ENCODE results near the gene NKX6-2.
"Not testable (repeated sequence)": the region's sequence is repeated elsewhere in the genome, so short reads cannot be mapped to it uniquely, and the experiment has no call there.

Gene NKX6-2

GRCh38 chr10:132752378-132752777, 33.6 kb downstream of the NKX6-2 start:
- no peak for FAIRE-seq

- FAIRE-seq: no peak
These were observed 35.0 kb downstream of the NKX6-2 start for GRCh38 chr10:132750936-132751335.

GRCh38 chr10:132749371-132749795, 36.6 kb downstream of the NKX6-2 start:
- no peak for FAIRE-seq

- FAIRE-seq: no peak
These were observed 37.2 kb downstream of the NKX6-2 start for GRCh38 chr10:132748545-132749370.

DNA sequence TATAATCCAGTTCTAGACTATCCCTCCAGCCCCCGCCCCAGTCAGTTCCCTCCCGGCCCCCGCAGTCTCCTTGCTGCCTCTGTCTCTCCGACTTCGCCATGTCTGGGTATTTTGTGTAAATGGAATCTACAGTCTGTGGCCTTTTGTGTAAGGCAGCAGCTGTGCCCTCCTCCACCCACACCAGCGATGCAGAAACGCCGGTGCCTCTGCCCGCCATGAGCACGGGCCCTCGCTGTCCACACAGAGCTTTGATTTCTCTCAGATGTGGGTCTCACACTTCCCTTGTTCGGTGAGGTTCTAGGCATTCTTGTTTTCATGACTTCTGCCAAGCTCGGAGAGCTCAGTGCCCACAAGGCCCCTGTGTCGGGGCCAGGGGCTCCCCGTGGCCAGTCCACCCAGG, 37.8 kb downstream of the NKX6-2 start:
- no peak for FAIRE-seq

DNA sequence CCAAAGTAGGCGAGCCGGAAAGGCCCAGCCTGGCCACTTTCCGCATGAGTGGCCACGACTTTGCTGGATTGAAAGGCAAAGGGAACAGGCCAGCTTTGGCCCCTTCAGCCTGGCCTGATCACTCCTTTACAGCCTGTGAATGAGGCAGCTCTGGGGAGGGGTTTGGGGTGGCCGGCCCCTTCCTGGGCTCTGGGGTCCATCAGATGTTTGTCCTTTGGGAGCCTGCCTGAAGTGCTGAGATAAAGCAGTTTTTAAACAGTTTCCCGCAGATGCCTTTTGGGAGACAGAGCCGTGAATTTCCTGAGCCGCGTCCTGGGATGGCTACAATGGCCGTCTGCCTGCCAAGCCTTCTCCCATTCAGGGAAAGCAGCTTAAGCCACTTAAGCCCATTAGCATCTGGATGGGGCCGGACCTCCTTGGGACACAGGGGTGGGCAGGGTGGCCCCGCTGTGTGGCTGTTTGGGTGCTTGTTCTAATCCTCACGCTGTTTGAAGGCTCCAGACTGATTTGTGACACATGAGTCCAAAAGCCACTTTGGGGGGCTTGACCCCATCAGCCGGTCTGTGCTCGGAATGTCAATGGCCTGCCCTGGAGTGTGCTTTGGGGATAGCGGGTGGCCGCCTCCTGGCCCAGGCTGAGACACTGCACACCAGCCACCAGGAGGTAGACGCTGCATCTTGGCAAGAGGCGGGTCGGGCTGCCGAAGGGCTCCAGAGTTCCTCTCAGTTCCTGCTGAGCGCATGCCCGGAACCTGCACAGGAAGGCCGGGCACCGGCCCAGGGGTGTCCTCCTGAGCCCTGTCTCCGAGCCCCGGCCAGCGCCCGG, 38.9 kb downstream of the NKX6-2 start:
- no peak for FAIRE-seq

DNA sequence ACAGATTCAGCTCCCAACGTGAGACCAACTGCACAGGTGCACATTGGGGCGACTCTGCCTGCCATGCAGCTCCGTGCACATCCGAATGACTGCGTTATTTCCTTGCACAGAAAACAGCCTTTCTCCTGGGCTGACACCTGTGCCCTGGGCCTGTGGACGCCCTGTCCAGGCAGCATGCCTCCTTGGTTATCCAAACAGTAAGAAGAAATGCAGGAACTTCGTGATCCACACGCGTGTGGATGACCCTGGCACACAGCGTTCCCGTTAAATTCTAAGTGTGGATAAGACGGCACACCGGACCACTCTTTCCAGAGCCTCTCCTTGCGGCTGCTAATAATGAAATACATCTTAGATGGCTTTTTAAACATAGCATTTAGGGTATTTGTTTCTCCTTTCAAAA, 39.6 kb downstream of the NKX6-2 start:
- no peak for FAIRE-seq

DNA sequence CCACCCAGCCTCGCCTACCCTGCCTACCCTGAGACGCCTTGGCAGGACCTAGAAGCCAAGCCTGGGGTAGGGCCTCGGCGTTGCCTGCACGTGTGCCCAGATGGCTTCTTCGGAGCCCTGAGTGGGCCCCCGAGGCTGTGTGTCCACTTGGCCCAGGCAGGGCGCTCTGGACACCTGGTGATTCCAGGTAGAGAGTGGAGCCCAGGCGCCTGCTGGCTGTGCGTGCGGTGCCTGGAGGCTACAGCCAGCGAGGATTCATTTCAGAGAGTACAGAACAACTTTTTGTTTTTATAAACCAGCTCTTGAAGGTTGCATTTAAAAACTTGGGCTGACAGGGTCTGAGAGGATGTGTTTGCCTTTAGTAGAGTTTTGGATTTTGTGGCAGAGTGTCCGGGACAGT, 40.0 kb downstream of the NKX6-2 start:
- no peak for FAIRE-seq

DNA sequence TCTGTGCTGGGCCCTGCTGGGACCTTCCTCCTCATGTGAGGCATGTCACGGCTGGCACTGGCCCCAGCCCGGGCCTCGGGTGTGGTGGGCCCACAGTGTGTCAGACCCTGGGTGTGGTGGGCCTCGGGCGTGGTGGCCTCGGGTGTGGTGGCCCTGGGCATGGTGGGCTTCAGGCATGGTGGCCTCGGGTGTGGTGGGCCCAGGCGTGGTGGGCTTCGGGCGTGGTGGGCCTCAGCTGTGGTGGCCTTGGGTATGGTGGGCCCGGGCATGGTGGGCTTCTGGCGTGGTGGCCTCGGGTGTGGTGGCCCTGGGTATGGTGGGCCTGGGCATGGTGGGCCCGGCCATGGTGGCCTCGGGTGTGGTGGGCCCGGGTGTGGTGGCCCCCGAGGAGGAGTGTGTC, 40.4 kb downstream of the NKX6-2 start:
- FAIRE-seq: no peak

DNA sequence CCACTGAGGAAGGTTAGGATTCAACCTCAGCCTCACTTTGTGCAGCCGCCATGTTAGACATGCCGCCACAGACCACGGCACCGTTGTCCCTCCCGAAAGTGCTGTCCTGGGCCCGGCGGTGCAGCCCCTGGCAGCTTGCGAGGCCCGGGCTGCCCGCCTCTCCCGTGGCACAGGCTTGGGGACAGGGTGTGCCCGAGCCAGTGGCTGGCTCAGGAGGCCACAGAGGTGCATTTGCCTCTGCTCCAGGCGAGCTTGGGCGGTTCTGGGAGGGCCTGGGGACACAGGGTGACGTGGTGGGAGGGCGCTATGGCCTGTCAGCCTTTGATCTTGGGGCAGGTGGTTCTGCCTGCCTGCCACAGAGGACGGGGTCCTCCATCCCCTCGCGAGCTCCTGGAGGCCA, 41.1 kb downstream of the NKX6-2 start:
- FAIRE-seq: no peak

DNA sequence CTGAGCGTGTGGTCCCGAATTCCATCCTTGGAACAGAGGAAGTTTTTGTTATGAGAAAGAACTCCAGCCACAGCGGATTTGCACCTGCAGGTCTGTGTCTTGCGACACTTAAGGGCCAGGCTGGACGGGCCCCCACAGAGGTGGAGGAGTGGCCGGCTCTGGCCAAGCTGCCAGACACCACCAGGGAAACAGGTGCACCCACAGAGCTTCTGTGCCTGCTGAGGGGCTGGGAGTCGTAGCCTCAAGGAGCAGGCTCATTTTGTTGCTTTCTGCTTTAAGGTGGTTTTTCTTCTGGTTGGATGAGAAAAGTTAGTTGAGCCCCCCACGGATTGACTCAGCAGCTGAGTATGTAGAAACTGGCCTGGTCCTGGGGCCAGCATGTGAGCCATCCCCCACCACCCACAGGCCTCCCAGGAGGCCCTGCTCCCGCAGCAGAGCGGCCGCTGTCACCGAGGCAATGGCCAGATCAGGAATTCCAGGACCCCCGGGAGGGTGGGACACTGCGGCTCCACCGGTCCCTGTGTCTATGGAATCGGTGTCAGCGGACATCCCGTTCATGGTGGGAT, 41.9 kb downstream of the NKX6-2 start:
- no peak for FAIRE-seq

DNA sequence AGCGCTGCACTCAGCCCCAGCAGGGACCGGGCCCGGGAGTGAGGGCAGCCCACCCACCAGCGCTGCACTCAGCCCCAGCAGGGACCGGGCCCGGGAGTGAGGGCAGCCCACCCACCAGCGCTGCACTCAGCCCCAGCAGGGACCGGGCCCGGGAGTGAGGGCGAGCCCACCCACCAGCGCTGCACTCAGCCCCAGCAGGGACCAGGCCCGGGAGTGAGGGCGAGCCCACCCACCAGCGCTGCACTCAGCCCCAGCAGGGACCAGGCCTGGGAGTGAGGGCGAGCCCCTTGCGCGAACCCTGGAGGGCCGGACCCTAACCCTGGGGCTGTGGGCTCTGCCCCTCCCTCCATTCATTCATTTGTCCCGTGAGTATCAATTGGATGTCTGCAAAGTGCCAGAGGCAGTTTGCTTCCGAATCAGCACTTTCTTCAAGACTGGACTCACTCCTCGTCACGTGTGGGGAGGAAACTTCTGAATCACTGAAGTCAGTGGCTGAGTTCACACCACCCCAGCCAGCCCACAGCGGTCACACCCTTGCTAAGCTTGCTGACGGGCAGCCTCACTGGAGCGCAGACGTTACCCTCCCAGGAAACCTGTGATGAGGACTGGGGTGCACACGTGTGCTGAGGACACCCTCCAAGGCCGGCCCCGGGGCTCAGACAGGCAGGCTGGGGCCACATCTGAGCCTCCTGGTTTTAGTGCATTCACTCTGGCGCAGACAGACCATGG, 42.6 kb downstream of the NKX6-2 start:
- not testable (repeated sequence) for FAIRE-seq

DNA sequence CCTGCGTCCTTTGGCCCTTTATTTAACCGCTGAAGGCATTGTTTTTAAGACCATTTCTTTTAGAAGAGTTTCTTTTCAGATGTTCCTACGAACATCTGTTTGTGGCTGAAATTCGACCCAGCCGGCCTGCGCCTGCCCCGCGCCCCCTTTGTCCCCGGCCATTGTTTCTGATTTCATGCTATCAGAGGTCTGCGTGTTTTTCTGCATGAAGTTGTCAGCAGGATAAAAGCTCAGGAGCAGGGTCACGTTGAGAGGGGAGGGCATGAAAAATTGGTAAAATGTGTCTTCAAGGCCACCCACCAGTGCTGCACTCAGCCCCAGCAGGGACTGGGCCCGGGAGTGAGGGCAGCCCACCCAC, 43.1 kb downstream of the NKX6-2 start:
- FAIRE-seq: no peak

DNA sequence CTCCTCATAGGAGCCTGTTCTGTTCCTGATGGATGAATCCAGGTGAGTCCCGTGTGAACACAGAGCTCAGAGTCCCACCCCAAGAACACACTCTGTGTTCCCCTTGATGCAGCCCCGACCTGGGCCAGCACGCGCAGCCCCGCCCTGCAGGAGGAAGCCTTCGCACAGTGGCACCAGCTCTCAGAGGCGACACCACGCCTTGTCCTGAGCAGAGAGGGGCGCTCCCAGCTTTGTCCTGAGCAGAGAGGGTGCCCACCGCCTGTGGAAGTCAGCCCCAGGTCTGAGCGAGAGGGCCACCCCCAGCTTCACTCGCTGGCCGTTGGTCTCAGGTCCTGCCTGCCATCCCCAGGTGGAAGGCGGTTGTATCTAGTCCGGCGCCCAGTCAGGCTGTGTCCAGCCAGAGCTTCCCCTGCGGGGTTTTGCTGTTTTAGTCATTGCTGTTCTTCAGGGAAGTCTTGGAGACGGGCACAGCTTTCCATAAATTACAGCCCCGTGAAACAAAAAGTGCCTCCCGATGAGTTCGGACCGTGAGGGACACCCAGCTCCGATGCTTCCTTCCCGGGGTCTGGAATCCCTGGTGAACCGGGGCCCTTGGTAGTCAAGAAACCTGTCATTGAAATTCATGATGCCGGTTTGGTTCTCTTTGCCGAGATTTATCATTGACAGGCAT, 43.6 kb downstream of the NKX6-2 start:
- no peak for FAIRE-seq

GRCh38 chr10:132740588-132740987, 45.4 kb downstream of the NKX6-2 start:
- no peak for FAIRE-seq

- FAIRE-seq: no peak
These were observed 46.7 kb downstream of the NKX6-2 start for GRCh38 chr10:132739225-132739613.

GRCh38 chr10:132738454-132739224, 47.3 kb downstream of the NKX6-2 start:
- no peak for FAIRE-seq

DNA sequence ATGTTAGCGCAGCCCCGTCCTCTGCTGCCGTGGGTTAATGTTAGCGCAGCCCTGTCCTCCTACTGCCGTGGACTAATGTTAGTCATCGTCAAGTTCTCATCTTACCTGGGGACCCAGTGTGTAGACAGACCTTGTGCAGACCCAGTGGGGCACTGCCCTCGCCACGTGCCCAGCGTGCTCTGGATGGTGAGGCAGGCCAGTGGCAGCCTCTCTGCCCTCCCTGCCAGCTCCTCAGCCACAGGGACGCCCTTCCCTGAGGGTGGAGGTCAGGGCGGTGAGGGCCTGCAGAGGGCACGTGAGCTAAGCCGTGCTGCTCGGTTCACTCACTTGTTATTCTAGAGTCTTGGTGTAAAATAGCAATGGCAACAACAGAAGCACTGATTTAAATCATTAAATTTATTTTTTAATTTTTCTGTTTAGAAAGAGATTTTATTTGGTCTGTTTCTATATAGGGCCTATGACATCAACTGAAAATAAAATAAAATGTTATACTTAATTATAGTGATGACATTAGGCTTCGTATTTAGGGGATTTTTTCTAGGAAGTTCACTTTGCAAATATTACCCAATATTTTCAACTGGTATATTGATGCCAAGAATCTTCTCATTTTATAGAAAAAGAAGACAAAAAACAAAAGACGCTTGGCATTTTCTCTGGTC, 48.4 kb downstream of the NKX6-2 start:
- no peak for FAIRE-seq

DNA sequence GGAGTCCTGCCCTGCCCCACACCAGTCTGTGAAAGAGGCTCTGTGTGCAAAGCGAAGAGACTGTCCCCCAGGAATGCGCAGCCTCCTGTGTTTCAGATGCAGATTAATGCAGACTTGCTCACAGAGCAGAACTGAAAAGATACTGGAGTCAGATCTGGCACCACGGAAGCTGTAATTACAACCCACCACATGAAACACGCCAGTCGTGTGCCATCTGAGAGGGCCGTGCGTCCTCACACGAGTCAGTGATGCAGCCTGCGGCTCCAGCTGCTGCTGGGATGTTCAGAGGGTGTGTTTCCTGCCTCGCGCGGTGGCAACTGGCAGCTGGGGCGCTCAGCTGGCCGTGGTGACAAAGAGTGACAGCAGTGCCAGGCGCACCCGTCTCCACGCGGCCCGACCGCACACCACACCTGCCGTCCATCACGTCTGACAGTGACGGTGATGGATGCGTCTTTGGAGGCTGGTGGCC, 50.0 kb downstream of the NKX6-2 start:
- FAIRE-seq: no peak

- no peak for FAIRE-seq
These were observed 50.6 kb downstream of the NKX6-2 start for GRCh38 chr10:132735341-132735775.

GRCh38 chr10:132733926-132734325, 52.0 kb downstream of the NKX6-2 start:
- no peak for FAIRE-seq
